ENCODE measurements around the gene ZNF496. TPM values are rescaled to one million over a fixed set of nuclear protein-coding genes. Genes with fewer than 3 reads are reported as not detected.

Gene ZNF496
- total and polyA plus RNA-seq, 2 of the 13 experiments (the other 11 are each of a cell fraction or from before 2014, with no cell fraction given), result 14.8 to 18.6 TPM

DNA sequence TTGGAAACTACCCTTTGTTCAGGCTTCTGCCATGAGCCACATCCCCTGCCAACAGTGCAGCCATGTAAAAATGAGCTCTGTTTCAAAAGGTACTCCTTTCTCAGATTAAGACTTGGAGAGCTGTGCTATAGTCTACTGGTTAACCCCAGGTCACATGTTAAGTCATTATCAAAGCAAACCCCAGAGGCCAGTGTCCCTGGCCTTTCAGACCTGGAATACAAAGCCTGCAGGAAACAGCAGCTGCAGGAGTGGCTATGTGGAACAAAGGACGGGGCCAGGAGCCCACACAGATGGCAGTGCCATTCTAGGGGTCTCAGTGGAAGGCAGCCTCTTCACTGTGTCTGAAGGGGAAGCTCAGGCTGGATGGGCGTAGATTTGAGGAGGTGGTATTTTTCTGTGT, 6.7 kb downstream of the ZNF496 start (continued):
- TF ChIP-seq, protein P1, sequence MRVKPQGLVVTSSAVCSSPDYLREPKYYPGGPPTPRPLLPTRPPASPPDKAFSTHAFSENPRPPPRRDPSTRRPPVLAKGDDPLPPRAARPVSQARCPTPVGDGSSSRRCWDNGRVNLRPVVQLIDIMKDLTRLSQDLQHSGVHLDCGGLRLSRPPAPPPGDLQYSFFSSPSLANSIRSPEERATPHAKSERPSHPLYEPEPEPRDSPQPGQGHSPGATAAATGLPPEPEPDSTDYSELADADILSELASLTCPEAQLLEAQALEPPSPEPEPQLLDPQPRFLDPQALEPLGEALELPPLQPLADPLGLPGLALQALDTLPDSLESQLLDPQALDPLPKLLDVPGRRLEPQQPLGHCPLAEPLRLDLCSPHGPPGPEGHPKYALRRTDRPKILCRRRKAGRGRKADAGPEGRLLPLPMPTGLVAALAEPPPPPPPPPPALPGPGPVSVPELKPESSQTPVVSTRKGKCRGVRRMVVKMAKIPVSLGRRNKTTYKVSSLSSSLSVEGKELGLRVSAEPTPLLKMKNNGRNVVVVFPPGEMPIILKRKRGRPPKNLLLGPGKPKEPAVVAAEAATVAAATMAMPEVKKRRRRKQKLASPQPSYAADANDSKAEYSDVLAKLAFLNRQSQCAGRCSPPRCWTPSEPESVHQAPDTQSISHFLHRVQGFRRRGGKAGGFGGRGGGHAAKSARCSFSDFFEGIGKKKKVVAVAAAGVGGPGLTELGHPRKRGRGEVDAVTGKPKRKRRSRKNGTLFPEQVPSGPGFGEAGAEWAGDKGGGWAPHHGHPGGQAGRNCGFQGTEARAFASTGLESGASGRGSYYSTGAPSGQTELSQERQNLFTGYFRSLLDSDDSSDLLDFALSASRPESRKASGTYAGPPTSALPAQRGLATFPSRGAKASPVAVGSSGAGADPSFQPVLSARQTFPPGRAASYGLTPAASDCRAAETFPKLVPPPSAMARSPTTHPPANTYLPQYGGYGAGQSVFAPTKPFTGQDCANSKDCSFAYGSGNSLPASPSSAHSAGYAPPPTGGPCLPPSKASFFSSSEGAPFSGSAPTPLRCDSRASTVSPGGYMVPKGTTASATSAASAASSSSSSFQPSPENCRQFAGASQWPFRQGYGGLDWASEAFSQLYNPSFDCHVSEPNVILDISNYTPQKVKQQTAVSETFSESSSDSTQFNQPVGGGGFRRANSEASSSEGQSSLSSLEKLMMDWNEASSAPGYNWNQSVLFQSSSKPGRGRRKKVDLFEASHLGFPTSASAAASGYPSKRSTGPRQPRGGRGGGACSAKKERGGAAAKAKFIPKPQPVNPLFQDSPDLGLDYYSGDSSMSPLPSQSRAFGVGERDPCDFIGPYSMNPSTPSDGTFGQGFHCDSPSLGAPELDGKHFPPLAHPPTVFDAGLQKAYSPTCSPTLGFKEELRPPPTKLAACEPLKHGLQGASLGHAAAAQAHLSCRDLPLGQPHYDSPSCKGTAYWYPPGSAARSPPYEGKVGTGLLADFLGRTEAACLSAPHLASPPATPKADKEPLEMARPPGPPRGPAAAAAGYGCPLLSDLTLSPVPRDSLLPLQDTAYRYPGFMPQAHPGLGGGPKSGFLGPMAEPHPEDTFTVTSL (CRISPR knock-in tag; IDR thresholded peaks at IDR 0.05; ENCODE audit: borderline replicate concordance), result 0 out of 2 replicates have a peak, but pooled peaks have one; percentile 14
- TF ChIP-seq, protein P2, sequence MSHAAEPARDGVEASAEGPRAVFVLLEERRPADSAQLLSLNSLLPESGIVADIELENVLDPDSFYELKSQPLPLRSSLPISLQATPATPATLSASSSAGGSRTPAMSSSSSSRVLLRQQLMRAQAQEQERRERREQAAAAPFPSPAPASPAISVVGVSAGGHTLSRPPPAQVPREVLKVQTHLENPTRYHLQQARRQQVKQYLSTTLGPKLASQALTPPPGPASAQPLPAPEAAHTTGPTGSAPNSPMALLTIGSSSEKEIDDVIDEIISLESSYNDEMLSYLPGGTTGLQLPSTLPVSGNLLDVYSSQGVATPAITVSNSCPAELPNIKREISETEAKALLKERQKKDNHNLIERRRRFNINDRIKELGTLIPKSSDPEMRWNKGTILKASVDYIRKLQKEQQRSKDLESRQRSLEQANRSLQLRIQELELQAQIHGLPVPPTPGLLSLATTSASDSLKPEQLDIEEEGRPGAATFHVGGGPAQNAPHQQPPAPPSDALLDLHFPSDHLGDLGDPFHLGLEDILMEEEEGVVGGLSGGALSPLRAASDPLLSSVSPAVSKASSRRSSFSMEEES (CRISPR knock-in tag; IDR thresholded peaks at IDR 0.05), result 0 out of 2 replicates have a peak, but pooled peaks have one; percentile 25

DNA sequence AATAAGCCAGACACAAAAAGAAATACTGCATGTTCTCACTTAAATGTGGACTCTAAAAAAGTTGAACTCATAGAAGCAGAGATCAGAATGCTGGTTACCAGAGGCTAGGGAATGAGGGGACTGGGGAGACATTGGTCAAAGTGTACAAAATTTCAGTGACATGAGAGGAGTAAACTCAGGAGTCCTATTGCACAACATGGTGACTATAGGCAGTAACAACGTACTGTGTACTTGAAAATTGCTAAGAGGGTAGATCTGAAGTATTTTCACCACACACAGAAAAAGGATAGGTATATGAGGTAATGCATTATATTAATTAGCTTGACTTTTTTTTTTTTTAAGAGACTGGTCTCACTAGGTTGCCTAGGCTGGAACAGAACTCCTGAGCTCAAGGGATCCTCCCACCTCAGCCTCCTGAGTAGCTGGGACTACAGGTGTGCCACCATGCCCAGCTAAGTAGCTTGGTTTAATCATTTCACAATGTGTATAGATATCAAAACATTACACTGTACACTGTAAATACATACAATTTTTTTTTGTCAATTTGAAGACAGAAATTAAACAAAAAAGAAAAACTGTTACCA, 7.4 kb downstream of the ZNF496 start:
- no peak overlapping the region for H3K4me3 ChIP-seq (replicated peaks in 1 of 3; ENCODE audit: insufficient read depth in 1 of 3, low read depth in 2 of 3, low read length in 3 of 3)
- H3K4me2 ChIP-seq (ENCODE audit: low read depth, low read length), result peak overlapping the region; percentile 16; the same call in 1 of the 2 replicates
- BruUV-seq (replicated peaks), result no TSS peak
- FAIRE-seq, result peak; percentile 71
- in situ Hi-C loops (cut with HindIII; ENCODE audit: extremely low pct_ligation_motif_present, low pct_unique_long_range_greater_than_20kb) (no loop called here), intact Hi-C loops (cut with micrococcal nuclease; ENCODE audit: unreplicated experiment) (no loop called here)
- peaks cover 17 to 58% of the 10 kb centered on the region in 2 experiments for H3K36me3 ChIP-seq (replicated peaks in 1 of 2; ENCODE audit: control insufficient read depth in 1 of 2, insufficient read depth in 2 of 2, low read length in 2 of 2)
- no peak overlapping the region for H2AFZ ChIP-seq (ENCODE audit: low read length)
- no peaks in the 10 kb centered on the region for H3K79me2 ChIP-seq (ENCODE audit: insufficient read depth, low read length)
- 22% methylated on average over 1 of the region's 1 CpG for WGBS (ENCODE audit: low lambda C conversion rate)
- no peaks in the 10 kb centered on the region for H4K20me1 ChIP-seq (ENCODE audit: insufficient read depth, low read length)
- peak; percentile 76 for ATAC-seq
- no peak overlapping the region for H3K9ac ChIP-seq (ENCODE audit: insufficient read depth, low read depth, low read length)
- peak overlapping the region; percentile 72 for H3K27ac ChIP-seq (ENCODE audit: extremely low read length, insufficient read depth, low read length)
- no peaks in the 10 kb centered on the region for H3K27me3 ChIP-seq (ENCODE audit: control insufficient read depth in 1 of 2, insufficient read depth in 2 of 2, low read length in 2 of 2)
- H3K9me3 ChIP-seq (ENCODE audit: low read length), result no peaks in the 10 kb centered on the region
- ChIA-PET POLR2A (no interaction called here), CTCF (ENCODE audit: low intra/inter-chr PET ratio, low total read pairs) (no interaction called here)
- peaks cover 20% of the 10 kb centered on the region for H3K4me1 ChIP-seq (ENCODE audit: insufficient read depth, low read length)
- DNase-seq (ENCODE audit: low spot score), result peak; percentile 33
- TF ChIP-seq, protein P3, sequence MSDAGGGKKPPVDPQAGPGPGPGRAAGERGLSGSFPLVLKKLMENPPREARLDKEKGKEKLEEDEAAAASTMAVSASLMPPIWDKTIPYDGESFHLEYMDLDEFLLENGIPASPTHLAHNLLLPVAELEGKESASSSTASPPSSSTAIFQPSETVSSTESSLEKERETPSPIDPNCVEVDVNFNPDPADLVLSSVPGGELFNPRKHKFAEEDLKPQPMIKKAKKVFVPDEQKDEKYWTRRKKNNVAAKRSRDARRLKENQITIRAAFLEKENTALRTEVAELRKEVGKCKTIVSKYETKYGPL (CRISPR knock-in tag; IDR thresholded peaks at IDR 0.05), result no peak
- TF ChIP-seq, protein P4, sequence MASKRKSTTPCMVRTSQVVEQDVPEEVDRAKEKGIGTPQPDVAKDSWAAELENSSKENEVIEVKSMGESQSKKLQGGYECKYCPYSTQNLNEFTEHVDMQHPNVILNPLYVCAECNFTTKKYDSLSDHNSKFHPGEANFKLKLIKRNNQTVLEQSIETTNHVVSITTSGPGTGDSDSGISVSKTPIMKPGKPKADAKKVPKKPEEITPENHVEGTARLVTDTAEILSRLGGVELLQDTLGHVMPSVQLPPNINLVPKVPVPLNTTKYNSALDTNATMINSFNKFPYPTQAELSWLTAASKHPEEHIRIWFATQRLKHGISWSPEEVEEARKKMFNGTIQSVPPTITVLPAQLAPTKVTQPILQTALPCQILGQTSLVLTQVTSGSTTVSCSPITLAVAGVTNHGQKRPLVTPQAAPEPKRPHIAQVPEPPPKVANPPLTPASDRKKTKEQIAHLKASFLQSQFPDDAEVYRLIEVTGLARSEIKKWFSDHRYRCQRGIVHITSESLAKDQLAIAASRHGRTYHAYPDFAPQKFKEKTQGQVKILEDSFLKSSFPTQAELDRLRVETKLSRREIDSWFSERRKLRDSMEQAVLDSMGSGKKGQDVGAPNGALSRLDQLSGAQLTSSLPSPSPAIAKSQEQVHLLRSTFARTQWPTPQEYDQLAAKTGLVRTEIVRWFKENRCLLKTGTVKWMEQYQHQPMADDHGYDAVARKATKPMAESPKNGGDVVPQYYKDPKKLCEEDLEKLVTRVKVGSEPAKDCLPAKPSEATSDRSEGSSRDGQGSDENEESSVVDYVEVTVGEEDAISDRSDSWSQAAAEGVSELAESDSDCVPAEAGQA (IDR thresholded peaks at IDR 0.05; ENCODE audit: low read depth), result no peak
- TF ChIP-seq, protein P4 (CRISPR knock-in tag; IDR thresholded peaks at IDR 0.05; ENCODE audit: borderline replicate concordance), result no peak
